SK-N-SH (cell line): ENCODE results near the gene NECTIN2. TPM values are rescaled to one million over a fixed set of nuclear protein-coding genes. Genes with fewer than 3 reads are reported as not detected.

Experiments used
- CTCF ChIA-PET: fragments of 300-600, 350-600 bp; formaldehyde crosslinking; extraction: SDS; loops from one replicate; lab custom pipeline; 2021; lab: Yijun Ruan, JAX
- POLR2A ChIA-PET: fragments of 350-600 bp; sonication (Branson Sonifier 250); formaldehyde crosslinking; extraction: SDS; loops from one replicate; lab custom pipeline; 2020; ENCODE audit warnings: antibody characterized with exemption, inconsistent platforms; lab: Yijun Ruan, JAX
- DNase-seq: peaks from one replicate; pipeline ENCODE4 v3.0.0; 2012
- H2AFZ ChIP-seq: fragments of 200-600 bp; sonication (generic); 2 replicates; pipeline ENCODE4 v1.8.1; 2016; ENCODE audit warnings: antibody characterized with exemption, mild to moderate bottlenecking, low read depth
- H3F3A ChIP-seq: fragments of 200-600 bp; sonication (generic); replicated peaks from 2 replicates; pipeline ENCODE3; 2016; ENCODE audit warnings: antibody characterized with exemption, mild to moderate bottlenecking; ENCODE audit not compliant: insufficient read depth
- H3K27ac ChIP-seq, 2 experiments: fragments of 200-500 bp in 1 of 2; fragments of 200-600 bp in 1 of 2; sonication (Bioruptor generic) in 1 of 2; sonication (generic), shearing (Covaris generic) in 1 of 2; 2 replicates each; pipeline versions ENCODE4 v1.5.1 to v1.6.1; 2014 to 2016; ENCODE audit warnings: low read depth in 2 of 2, inconsistent platforms in 1 of 2, low read length in 1 of 2, mild to moderate bottlenecking in 1 of 2, mixed read lengths in 1 of 2
- H3K27me3 ChIP-seq: fragments of 200-600 bp; sonication (generic), shearing (Covaris generic); 2 replicates; pipeline ENCODE4 v1.6.1; 2016; ENCODE audit warnings: mixed run types; ENCODE audit not compliant: insufficient read depth
- H3K36me3 ChIP-seq, 2 experiments: fragments of 200-500 bp in 1 of 2; fragments of 200-600 bp in 1 of 2; sonication (Bioruptor generic) in 1 of 2; sonication (generic) in 1 of 2; replicated peaks in 1 of 2; 2 replicates each; pipeline versions ENCODE3 to v1.5.1; 2014 to 2016; ENCODE audit warnings: low read length in 1 of 2, mild to moderate bottlenecking in 1 of 2; ENCODE audit not compliant: insufficient read depth in 2 of 2, control insufficient read depth in 1 of 2
- H3K4me1 ChIP-seq, 2 experiments: fragments of 200-500 bp in 1 of 2; fragments of 200-600 bp in 1 of 2; sonication (Bioruptor generic) in 1 of 2; sonication (generic), shearing (Covaris generic) in 1 of 2; 2 replicates each; pipeline versions ENCODE4 v1.5.1 to v1.6.1; 2014 to 2016; ENCODE audit warnings: low read depth in 1 of 2, low read length in 1 of 2, mixed run types in 1 of 2; ENCODE audit not compliant: insufficient read depth in 2 of 2, control insufficient read depth in 1 of 2
- H3K4me2 ChIP-seq: fragments of 200-600 bp; sonication (generic), shearing (Covaris generic); 2 replicates; pipeline ENCODE4 v1.6.1; 2017; ENCODE audit warnings: mixed run types
- H3K4me3 ChIP-seq, 2 experiments: fragments of 200-500 bp in 1 of 2; fragments of 200-600 bp in 1 of 2; sonication (Bioruptor generic) in 1 of 2; sonication (generic), shearing (Covaris generic) in 1 of 2; 2 replicates each; pipeline versions ENCODE4 v1.5.1 to v1.8.1; 2014 to 2016; ENCODE audit warnings: low read depth in 2 of 2, inconsistent platforms in 1 of 2, low read length in 1 of 2, mild to moderate bottlenecking in 1 of 2, mixed read lengths in 1 of 2, moderate library complexity in 1 of 2
- H3K79me2 ChIP-seq: fragments of 200-600 bp; sonication (generic); 2 replicates; pipeline ENCODE4 v1.8.1; 2017; ENCODE audit warnings: mild to moderate bottlenecking; ENCODE audit not compliant: insufficient read depth
- H3K9ac ChIP-seq: fragments of 200-600 bp; sonication (generic); 2 replicates; pipeline ENCODE4 v1.6.1; 2017; ENCODE audit warnings: mixed run types
- H3K9me2 ChIP-seq: fragments of 200-600 bp; sonication (generic); 2 replicates; pipeline ENCODE4 v1.6.1; 2017; ENCODE audit warnings: mixed run types
- H3K9me3 ChIP-seq: fragments of 200-600 bp; sonication (generic); 2 replicates; pipeline ENCODE4 v1.6.1; 2017; ENCODE audit warnings: mixed run types, mild to moderate bottlenecking, moderate library complexity
- H4K20me1 ChIP-seq: fragments of 200-600 bp; sonication (generic); 2 replicates; pipeline ENCODE4 v1.6.1; 2017; ENCODE audit warnings: mild to moderate bottlenecking, mixed run types; ENCODE audit not compliant: insufficient read depth
- EZH2phosphoT487 ChIP-seq: fragments of 200-600 bp; sonication (generic); IDR thresholded peaks from 2 replicates; pipeline ENCODE4 v1.6.1; 2017; ENCODE audit warnings: low read depth, mixed run types, mild to moderate bottlenecking, antibody characterized with exemption, moderate library complexity, borderline replicate concordance
- FOSL2 ChIP-seq: IDR thresholded peaks from 2 replicates; pipeline ENCODE4 v1.4.0; 2012; ENCODE audit warnings: low read depth, mild to moderate bottlenecking, moderate library complexity, borderline replicate concordance
- FOXJ3 ChIP-seq: sonication (generic); formaldehyde crosslinking; IDR thresholded peaks from 2 replicates; pipeline ENCODE4 v1.5.1; 2020; ENCODE audit warnings: mild to moderate bottlenecking, missing genetic modification reagents
- FOXM1 ChIP-seq: IDR thresholded peaks from 2 replicates; pipeline ENCODE4 v1.4.0; 2012; ENCODE audit warnings: low read depth, mild to moderate bottlenecking
- GATA2 ChIP-seq: sonication (generic); formaldehyde crosslinking; IDR thresholded peaks from 2 replicates; pipeline ENCODE4 v1.5.0; 2020; ENCODE audit warnings: mild to moderate bottlenecking, missing genetic modification reagents
- IRF3 ChIP-seq: fragments of 150-350 bp; IDR thresholded peaks from 2 replicates; pipeline ENCODE4 v1.6.1; 2016; ENCODE audit warnings: mild to moderate bottlenecking, low read depth, low read length
- JUND ChIP-seq: IDR thresholded peaks from 2 replicates; pipeline ENCODE4 v1.4.0; 2012
- MXI1 ChIP-seq: IDR thresholded peaks from 2 replicates; pipeline ENCODE4 v1.6.1; 2012; ENCODE audit warnings: mild to moderate bottlenecking, low read depth, low read length, improper control_type of control experiment
- POLR2AphosphoS5 ChIP-seq: IDR thresholded peaks from 2 replicates; pipeline ENCODE4 v1.6.1; 2012; ENCODE audit warnings: low read depth, low read length
- RAD21 ChIP-seq: IDR thresholded peaks from 2 replicates; pipeline ENCODE4 v1.6.1; 2012; ENCODE audit warnings: mild to moderate bottlenecking, low read length
- RCOR1 ChIP-seq: fragments of 150-350 bp; IDR thresholded peaks from 2 replicates; pipeline ENCODE4 v1.6.1; 2017; ENCODE audit warnings: antibody characterized with exemption, low read length
- RFX5 ChIP-seq: IDR thresholded peaks from 2 replicates; pipeline ENCODE4 v1.6.1; 2012; ENCODE audit warnings: mild to moderate bottlenecking, improper control_type of control experiment, low read length
- RXRA ChIP-seq: IDR thresholded peaks from 2 replicates; pipeline ENCODE4 v1.4.0; 2012; ENCODE audit warnings: low read depth, mild to moderate bottlenecking, borderline replicate concordance
- SIN3A ChIP-seq: IDR thresholded peaks from 2 replicates; pipeline ENCODE4 v1.6.1; 2012; ENCODE audit warnings: low read depth, mild to moderate bottlenecking, low read length, moderate library complexity, borderline replicate concordance
- SMC3 ChIP-seq: IDR thresholded peaks from 2 replicates; pipeline ENCODE4 v1.6.1; 2012; ENCODE audit warnings: low read depth, low read length, improper control_type of control experiment
- TAF1 ChIP-seq: IDR thresholded peaks from 2 replicates; pipeline ENCODE4 v1.6.1; 2012; ENCODE audit warnings: low read depth, mild to moderate bottlenecking, low read length, moderate library complexity, borderline replicate concordance
- TCF12 ChIP-seq: IDR thresholded peaks from 2 replicates; pipeline ENCODE4 v1.4.0; 2012
- TEAD4 ChIP-seq: IDR thresholded peaks from 2 replicates; pipeline ENCODE4 v1.4.0; 2012; ENCODE audit warnings: mild to moderate bottlenecking, borderline replicate concordance; ENCODE audit not compliant: insufficient read depth
- USF1 ChIP-seq: IDR thresholded peaks from 2 replicates; pipeline ENCODE4 v1.4.0; 2012; ENCODE audit warnings: low read depth, borderline replicate concordance
- WGBS: methylation state at CpG from one replicate; pipeline ENCODE4 v1.1.6; 2017; ENCODE audit warnings: low lambda C conversion rate; 5-methylcytosine and 5-hydroxymethylcytosine counted together
- polyA plus RNA-seq, 3 experiments: library from polyadenylated mRNA; depleted of rRNA; stranded (reverse); fragments of >200 nt; gene quantifications; 2 replicates each; pipeline ENCODE4 v1.2.3, GENCODE V29; 2012
- TF ChIP-seq, protein P1 (sequence below): fragments of 200-600 bp; sonication (generic); IDR thresholded peaks from 2 replicates; pipeline ENCODE4 v1.6.1; 2017; ENCODE audit warnings: antibody characterized with exemption, mild to moderate bottlenecking, moderate library complexity
- TF ChIP-seq, protein P2 (sequence below): IDR thresholded peaks from 2 replicates; pipeline ENCODE4 v1.4.0; 2012; ENCODE audit warnings: low read depth, borderline replicate concordance

The NECTIN2 gene
- polyA plus RNA-seq, 1 of the 3 experiments (the other 2 are of a cell fraction) = 121 TPM

GRCh38 chr19:44809577-44810233 lies 36.4 kb upstream of the NECTIN2 start (continued):
- no peak for TF ChIP-seq TEAD4
- TF ChIP-seq FOXM1 = no peak
- TF ChIP-seq TCF12 = no peak
- no peak for TF ChIP-seq RFX5
- no peak for TF ChIP-seq POLR2AphosphoS5

GRCh38 chr19:44810234-44811121 lies 35.6 kb upstream of the NECTIN2 start:
- no peak for DNase-seq
- WGBS = 92% methylated on average over 12 of the region's 13 CpGs
- H4K20me1 ChIP-seq = no peaks in the 10 kb centered on the region
- ChIA-PET POLR2A (no interaction called here), CTCF (interaction anchor here (0.8 to 9.3 kb wide), 6 partner anchors 27 to 122 kb away, joined by 3 to 70 read pairs (median 8); no protein-coding TSS in a partner anchor)
- no peaks in the 10 kb centered on the region for H3K9me3 ChIP-seq
- no peak overlapping the region for H3K9ac ChIP-seq
- no peaks in the 10 kb centered on the region for H3K36me3 ChIP-seq
- peaks cover 17% of the 10 kb centered on the region; the same call in 1 of the 2 replicates for H3K27me3 ChIP-seq
- H3K4me1 ChIP-seq = peaks cover 8 to 13% of the 10 kb centered on the region in 2 experiments; a peak in 2 of 4 replicates
- H3F3A ChIP-seq = peaks cover 8% of the 10 kb centered on the region
- no peak overlapping the region for H3K4me3 ChIP-seq
- no peak for TF ChIP-seq FOXM1
- no peak for TF ChIP-seq FOXJ3
- no peak for TF ChIP-seq TCF12
- TF ChIP-seq JUND = no peak
- TF ChIP-seq, protein P1, sequence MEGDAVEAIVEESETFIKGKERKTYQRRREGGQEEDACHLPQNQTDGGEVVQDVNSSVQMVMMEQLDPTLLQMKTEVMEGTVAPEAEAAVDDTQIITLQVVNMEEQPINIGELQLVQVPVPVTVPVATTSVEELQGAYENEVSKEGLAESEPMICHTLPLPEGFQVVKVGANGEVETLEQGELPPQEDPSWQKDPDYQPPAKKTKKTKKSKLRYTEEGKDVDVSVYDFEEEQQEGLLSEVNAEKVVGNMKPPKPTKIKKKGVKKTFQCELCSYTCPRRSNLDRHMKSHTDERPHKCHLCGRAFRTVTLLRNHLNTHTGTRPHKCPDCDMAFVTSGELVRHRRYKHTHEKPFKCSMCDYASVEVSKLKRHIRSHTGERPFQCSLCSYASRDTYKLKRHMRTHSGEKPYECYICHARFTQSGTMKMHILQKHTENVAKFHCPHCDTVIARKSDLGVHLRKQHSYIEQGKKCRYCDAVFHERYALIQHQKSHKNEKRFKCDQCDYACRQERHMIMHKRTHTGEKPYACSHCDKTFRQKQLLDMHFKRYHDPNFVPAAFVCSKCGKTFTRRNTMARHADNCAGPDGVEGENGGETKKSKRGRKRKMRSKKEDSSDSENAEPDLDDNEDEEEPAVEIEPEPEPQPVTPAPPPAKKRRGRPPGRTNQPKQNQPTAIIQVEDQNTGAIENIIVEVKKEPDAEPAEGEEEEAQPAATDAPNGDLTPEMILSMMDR = no peak
- TF ChIP-seq SMC3 = no peak
- no peak for TF ChIP-seq USF1
- TF ChIP-seq TAF1 = no peak
- no peak for TF ChIP-seq SIN3A
- TF ChIP-seq IRF3 = no peak
- TF ChIP-seq RAD21 = no peak
- TF ChIP-seq RCOR1 = no peak
- no peak for TF ChIP-seq MXI1
- no peak for TF ChIP-seq FOSL2
- TF ChIP-seq EZH2phosphoT487 = no peak
- TF ChIP-seq TEAD4 = no peak
- TF ChIP-seq, protein P2, sequence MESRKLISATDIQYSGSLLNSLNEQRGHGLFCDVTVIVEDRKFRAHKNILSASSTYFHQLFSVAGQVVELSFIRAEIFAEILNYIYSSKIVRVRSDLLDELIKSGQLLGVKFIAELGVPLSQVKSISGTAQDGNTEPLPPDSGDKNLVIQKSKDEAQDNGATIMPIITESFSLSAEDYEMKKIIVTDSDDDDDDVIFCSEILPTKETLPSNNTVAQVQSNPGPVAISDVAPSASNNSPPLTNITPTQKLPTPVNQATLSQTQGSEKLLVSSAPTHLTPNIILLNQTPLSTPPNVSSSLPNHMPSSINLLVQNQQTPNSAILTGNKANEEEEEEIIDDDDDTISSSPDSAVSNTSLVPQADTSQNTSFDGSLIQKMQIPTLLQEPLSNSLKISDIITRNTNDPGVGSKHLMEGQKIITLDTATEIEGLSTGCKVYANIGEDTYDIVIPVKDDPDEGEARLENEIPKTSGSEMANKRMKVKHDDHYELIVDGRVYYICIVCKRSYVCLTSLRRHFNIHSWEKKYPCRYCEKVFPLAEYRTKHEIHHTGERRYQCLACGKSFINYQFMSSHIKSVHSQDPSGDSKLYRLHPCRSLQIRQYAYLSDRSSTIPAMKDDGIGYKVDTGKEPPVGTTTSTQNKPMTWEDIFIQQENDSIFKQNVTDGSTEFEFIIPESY = no peak
- no peak for TF ChIP-seq GATA2 (CRISPR knock-in tag)
- no peak for TF ChIP-seq RXRA
- no peaks in the 10 kb centered on the region for H3K9me2 ChIP-seq
- no peak overlapping the region for H3K4me2 ChIP-seq
- no peak overlapping the region for H3K27ac ChIP-seq
- H3K79me2 ChIP-seq = no peaks in the 10 kb centered on the region
- no peak overlapping the region for H2AFZ ChIP-seq
